HG02852 (cell line): ENCODE results near the gene PRDX2.
"Not testable (repeated sequence)": the region's sequence is repeated elsewhere in the genome, so short reads cannot be mapped to it uniquely, and the experiment has no call there.

Source experiments
- ATAC-seq: cut with Tn5 transposase; IDR thresholded peaks from one replicate; pipeline ENCODE4 v1.9.1; 2021; ENCODE audit warnings: mild to moderate bottlenecking, moderate library complexity; ENCODE audit not compliant: unreplicated experiment

The PRDX2 gene

DNA sequence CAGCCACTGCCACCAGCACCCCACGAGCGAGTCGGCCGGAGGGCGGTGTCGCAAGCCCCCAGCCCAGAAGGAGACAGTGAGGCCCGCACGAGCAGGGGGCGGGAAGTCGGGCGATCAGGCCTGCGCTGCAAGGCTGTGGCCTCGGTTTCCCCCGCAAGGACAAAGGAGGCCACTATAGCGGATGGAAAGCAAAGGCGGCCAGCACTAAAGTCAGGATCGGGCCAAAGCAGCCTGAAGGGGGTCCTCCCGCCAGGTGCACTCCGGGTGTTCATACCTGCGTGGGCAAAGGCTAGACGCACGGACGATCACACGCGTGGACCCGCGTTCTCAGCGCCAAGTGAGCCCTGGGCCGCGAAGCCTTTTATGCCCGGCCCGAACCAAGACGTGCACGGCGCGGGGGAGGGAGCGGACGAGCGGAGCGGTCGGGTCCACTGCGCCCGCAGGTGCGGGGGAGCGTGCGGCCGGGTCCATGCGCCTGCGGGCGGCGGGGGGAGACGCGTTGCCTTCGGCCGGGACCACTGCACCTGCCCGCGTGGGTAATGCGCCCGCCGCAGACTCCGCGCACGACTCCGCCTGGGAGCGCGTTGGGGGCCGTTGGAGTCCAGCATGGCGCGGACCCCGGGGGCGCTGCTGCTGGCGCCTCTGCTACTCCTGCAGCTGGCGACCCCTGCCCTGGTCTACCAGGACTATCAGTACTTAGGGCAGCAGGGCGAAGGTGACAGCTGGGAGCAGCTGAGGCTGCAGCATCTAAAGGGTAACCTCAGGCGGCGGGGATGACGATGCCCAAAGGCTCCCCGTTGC is at the start of gene PRDX2, which contains the start of gene THSD8:
PRDX2 (minus strand) TSS at position 335 of the 801 bp plus-strand sequence. CDS start 539 bp downstream, outside the sequence.
THSD8 (plus strand) TSS at position 604 of the 801 bp plus-strand sequence; CDS start at position 607, 3 bp downstream.
- ATAC-seq: no peak

DNA sequence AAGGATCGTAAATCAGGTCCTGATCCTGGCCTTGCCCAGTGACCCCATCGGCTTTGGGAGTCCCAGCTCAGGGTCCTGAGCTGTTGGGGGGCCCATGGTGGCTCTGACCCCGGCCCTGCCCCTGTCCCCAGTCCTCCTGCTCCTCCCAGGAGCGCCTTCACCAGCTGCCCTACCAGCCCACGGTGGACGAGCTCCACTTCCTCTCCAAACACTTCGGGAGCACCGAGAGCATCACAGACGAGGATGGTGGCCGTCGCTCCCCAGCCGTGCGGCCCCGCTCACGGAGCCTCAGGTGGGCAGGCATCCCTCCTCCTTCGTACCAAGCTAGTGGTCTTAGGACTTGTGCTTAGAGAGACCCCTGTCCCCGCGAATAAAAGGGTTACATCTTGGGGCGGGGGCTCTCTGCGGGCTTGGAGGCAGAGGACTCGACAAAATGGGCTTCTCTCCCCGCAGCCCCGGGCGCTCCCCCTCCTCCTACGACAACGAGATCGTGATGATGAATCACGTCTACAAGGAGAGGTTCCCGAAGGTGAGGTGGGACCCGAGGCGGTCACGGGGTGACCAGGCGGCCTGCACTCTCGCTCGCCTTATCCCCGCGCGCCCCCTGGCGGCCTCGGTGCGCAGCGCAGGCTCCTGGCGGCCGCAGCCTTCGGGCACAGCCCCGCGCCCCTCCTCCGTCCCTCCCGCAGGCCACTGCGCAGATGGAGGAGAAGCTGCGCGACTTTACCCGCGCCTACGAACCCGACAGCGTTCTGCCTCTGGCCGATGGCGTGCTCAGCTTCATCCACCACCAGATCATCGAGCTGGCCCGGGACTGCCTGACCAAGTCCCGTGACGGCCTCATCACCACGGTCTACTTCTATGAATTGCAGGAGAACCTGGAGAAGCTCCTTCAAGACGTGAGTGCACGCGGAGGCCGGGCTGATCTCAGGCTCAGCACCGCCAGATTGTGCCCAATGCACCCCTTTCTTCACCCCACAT is 45.8 kb upstream of the PRDX2 start:
- ATAC-seq: peak; percentile 43

DNA sequence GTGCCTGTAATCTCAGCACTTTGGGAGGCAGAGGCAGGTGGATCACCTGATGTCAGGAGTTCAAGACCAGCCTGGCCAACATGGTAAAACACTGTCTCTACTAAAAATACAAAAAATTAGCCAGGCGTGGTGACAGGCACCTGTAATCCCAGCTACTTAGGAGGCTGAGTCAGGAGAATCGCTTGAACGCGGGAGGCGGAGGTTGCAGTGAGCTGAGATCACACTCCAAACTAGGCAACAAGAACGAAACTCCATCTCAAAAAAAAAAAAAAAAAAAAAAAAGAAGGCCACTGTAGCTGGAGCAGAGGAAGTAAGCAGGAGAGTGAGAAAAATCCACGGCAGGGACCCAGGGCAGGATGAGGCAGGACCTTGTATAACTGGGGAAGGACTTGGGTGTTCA is 45.0 kb upstream of the PRDX2 start:
- ATAC-seq: not testable (repeated sequence)

DNA sequence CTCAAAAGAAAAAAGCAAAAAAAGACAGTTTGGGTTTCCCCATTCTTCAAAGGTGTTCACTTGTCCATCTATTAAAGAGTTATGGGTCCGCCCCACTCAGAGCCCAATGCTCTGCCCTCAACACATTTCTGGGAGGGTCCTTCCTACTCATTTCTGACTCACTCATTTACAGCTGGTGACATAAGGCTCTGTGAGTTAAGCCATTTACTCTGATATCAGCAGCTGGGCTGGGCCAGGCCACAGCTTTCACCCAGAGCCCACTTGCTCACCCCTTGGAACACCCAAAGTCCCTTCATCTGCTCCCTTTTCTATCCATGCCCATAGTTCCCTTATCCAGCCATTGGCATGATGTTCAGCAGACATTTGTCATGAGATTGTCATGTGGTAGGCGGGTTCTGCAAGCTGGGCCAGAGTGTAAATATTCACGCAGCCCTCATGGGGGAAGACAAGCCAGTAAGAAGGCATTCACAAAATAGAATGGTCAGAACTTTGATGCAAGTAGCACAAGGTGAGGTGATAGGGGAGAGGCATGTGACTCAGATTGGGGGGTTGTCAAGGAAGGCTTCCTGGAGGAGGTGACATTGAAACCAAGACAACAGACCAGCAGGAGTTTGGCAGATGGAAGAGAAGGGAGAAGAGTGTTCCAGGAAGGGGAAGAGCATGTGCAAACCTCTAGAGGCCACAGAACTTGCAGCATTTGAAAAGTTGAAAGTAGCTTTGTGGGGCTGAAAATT is 42.6 kb upstream of the PRDX2 start:
- ATAC-seq: no peak

DNA sequence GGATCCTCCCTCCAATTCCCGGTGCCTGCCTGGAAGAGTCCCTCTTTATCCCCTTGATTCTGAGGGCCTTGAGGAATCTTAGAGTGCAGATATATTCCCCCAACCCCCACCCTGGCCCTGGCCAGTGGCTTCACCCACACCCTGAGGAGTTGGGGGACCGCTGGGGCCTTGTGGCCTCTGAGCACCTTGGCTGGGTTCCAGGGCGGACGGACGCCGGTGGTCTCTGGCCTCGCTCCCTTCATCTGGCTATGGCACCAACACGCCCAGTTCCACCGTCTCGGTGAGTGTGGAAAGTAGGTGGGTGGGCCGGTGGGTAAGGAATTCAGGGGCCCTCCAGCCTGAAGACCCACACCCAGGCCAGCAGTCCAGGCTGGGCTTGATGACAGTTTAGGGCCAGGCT is 41.7 kb upstream of the PRDX2 start:
- ATAC-seq: no peak

DNA sequence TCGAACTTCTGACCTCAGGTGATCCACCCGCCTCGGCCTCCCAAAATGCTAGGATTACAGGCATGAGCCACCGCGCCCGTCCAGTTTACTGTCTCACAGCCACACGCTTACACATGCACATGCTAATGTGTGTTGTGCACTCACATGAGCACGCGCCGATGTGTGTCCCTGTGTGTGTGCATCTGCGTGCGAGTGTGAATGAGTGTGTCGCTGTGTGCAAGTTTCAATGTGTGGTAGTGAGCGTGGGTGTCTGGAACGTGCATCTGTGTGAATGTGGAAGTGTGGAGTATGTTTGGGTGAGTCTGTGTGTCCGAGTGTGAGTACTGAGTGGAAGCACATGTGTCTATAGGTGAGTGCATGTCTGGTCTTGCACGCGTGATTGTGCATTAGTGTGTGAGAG is 40.9 kb upstream of the PRDX2 start:
- ATAC-seq: no peak

DNA sequence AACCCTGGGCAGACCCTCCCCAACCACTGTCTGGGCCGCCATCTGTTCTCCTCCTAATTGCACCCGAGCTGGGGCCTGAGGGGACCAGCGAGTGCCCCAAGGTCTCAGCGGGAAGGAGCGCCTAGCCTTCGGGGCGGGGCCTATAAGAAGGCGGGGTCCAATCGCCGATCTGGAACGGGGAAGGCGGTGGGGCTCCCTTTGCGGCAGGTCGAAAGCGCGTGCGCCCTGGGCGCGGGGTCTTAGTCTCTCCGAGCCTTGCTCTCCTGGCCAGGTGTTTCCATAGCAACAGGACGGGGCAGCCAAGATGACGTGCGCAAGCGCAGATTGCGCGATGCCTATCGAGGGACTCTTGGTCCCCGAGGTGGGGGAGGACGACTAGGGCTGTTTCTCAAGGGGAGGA is 39.5 kb upstream of the PRDX2 start:
- no peak for ATAC-seq

DNA sequence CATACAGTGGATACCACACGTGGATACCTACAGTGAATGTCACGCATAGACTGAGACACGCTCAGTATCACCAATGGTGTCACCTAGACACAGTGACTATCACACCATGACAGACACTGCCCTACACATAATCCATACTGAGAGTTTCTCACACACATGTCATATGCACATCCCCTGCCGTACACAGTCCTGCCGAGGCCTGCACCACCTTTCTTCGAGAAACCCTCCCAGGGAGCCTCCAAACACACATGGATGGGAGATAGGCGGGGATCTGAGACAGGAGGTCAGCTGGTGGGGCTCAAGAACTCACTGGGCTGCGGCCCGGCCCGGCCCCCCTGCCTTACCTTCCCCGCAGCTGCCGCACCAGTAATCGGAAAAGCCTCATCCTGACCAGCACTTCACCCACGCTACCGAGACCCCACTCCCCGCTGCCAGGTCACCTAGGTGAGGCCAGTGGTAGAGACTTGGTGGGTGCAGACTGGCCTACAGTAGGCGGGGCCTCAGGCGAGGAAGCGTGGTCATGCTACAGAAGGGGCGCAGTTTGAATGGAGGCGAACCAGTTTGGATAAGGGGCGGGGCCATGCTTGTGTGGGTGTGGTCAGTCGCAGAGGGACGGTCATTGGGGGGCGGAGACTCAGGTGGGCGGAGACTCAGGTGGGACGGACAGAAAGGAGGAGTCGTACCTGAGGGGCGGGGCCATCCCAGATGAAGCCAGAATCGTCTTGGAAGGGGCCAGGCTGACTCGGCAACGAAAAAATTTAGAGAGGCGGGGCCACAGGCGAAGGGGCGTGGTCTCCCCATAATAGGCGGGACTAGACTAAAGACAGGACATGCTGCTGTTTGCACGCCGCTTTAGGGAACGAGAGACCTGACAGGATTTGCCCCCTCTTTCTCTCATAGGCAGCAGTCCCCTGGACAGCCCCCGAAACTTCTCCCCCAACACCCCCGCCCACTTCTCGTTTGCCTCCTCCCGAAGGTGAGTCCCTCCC is 38.8 kb upstream of the PRDX2 start:
- ATAC-seq: no peak

DNA sequence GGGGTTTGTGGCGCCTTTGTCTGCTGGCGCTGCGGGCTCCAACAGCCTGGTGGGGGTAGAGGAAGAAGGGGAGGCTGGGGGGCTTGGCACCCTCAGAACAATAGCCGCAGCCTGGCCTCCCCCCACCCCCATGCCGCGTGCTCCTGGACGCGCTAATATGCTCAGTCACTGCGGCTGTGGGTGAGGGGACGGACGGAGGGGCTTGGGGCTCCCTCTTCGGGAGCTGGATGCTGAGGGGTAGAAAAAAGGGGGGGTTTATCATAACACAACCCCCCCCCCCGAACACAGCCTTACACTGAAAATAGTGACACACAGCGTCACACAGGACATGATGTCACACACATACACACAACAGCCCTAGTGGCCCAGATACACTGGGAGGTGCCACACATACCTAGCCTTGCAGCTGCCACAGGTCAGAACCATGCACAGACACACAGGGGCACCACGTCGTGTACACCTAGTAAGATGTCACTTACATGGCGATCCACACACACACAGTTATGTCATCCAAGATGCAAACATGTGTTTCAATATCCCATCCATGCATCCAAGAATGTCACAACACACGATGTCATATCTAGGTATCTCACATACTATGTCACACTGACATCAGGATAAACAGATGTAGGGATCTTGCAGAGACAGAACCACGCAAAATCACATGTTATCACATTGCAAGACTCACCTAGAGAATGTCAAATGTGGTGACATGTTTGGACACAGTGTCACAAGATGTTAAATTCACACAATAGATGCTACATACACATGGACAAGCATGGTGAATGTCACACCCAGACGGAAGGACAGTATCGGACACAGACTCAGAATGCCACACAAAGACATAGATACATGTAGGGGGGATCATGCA is 37.5 kb upstream of the PRDX2 start:
- no peak for ATAC-seq

DNA sequence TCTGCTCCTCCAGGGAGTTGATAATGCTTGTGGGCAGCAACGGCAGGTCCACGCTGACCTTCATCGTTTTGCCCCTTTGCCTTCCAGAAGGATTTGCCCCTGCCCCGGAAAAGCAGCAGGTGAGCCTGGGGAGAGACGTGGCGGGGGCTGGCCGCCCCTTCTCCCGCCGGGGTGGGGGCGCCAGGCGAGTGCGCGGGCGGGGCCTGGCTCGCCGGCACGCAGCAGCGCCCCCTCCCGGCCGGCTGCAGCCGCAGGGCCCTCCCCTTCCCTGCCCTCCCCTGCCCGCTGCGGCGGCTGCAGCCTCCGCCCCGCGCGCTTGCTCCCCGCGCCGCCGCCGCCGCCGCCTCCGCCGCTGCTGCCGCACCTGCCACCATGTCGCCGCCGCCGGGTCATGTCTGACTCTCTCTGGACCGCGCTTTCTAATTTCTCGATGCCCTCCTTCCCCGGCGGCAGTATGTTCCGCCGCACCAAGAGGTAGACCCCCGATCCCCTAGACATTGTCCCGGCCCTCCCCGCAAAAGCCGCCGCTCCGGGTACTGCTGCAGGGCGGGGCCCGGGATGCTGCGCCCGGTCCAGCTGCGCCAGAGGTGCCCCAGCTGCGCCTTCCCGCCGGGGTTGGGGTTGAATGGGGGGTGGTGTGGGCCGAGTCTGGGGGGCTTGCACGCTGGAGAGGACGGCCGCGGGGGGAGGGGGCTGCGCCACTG is 36.7 kb upstream of the PRDX2 start, which contains the start of gene MAST1:
MAST1 (plus strand) TSS at position 334 of the 704 bp plus-strand sequence; CDS start at position 392, 58 bp downstream.
- ATAC-seq: no peak

DNA sequence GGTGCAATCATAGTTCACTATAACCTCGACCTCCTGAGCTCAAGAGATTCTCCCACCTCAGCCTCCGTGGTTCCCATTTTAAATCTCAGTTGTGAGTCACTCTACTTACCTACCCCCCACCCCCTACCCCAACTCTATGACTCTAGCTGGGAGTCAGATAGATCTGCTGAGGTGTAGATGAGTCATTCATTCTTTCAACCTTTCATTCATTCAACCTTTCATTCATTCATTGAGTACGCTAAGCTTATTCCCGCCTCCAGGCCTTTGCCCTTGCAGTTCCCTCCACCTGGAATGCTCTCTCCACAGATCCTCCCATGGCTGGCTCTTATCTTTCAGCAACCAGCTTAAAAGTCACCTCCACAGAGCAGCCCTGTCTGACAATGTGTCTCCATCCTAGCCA is 35.6 kb upstream of the PRDX2 start:
- no peak for ATAC-seq

DNA sequence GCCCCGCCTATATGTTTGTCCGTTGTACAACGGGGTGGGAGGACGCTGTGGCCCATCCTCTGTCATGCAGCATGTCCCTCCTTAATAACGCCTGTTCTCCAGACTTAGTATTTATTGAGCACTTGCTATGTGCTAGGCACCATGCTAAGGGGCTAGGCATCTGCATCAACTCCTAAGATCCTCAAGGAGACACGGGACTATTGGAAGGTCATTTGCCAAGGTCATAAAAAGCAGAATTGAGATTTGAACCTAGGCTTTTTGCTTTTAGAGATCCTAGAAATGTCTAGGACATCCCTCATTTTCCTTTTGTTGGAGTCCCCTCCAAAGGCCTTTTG is 34.9 kb upstream of the PRDX2 start:
- ATAC-seq: no peak

DNA sequence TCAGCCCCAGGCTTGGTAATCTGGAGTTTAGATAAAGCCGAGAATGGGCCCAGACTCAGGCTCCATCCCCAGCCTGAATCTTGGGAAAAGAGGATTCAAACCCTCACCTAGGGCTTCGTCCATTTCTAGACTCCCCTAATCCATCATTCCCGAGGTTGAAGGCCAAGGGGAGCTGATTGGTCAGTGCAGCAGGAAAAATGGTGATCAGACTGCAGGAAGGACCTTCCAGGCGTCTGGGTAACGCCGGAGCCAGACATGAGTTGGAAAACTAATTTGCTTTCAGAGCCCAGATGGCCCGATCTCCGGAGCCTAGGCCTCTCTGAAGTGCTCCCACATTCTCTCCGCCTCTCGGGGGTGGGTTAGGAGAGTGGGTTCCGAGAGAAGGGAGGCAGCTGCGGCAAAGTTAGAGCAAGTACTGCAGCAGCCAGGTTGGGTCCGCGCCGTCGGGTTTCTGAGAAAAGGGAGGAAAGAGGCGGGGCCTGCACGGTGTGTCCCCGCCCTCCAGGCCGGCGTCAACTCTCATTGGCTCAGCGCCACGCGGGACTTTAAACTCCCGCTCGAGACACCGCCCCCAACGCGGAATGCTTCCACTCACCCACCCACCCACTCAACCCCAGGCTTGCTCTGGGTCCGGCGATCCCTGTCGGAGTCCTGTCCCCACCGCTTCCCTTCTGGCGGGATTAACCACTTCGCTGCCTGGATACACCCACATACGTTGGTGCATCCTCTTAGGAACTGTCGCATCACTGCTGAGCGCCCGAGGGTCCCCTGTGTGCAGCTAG is 33.6 kb upstream of the PRDX2 start:
- no peak for ATAC-seq

DNA sequence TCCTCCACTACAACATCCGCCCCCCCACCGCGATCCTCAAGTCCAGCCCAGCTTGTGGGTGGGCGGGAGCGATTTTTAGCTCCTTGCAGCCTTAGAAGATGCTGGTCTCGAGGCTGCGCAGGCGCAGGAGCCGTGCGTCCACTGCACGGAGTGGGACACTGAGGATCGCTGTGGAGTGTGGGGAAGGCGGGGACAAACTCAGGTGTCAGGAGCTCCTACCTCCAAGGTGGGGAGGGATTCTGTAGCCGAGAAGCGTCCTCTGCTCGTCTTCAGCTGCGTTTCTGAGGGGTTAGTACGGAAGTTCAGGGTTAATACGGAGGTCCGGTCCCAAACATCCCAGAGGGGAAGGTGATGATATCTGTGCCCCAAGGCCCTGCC is 33.0 kb upstream of the PRDX2 start, which contains the start of gene RTBDN:
RTBDN (minus strand) TSS at position 14 of the 378 bp plus-strand sequence. CDS start 4,600 bp downstream, outside the sequence.
- ATAC-seq: no peak

DNA sequence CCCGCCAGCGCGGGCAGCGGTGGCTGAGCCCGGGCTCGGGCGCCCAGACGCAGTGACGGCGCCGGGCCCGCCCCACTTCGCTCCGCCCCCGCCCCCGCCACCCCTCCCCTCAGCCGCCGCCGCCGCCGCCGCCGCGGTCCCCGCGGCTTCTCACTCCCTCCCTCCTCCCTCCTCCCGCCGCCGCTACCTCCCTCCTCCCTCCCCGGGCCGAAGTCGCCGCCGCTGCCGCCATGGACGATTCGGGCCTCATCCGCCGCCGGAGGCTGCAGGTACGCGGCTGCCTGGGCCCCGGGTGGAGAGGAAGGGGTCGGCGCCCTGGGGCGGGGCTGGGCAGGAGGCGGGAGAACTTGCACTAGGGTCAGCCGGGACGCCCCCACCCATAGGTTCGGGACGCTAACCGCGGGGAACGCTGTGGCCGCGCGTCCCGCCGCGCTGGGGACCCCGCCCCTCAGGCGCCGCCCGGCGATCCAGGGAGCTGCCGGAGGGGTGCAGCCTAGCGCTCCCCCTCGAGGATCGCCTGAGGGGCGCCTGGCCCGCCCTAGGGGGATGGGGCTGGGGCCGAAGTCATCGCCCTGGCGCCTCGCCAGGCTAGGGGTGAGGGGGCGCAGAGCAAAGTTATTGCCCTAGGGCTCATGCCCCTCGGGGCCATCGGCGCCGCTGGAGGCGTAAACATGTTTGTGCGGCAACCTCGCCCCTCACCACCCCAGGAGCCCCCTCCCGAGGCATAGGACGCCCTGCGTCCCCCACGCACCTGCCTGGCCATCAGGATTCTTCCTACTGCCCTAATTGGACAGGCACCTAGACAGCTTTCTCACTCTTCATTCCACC is 32.4 kb upstream of the PRDX2 start:
- ATAC-seq: no peak

DNA sequence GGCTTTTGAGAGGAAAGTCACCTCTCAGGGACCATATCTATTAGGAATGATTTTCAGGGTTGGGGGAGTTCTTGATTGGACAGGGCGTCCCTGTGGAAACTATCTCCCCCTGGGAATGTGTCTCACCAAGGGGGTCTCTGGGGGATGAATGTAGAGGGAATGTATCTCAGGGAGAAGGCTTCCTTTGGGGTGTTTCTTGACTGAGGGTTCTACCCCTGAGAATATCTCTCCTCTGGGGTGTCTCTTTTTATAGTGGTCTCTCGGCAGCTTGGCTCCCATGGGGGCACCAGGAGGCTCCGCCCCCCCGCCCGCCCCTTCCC is 31.8 kb upstream of the PRDX2 start:
- no peak for ATAC-seq

DNA sequence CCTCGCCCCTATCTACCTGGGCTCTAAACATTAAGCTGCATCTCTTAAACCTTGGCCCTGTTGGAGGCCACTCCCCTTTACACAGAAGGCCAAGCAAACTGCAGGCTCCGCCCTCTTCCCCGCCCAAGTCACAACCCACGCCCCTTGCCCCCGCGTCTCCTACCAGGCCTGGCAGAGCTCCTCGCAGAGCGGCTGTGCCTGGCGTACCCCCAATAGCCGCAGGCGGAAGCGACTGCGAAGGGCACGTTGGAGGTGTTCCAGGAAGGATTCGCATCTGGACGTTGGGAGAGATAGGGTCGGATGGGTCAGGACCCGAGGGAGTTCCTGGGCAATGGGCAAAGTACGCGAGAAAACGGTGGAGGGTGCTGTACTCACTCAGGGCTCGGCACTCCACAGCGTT is 26.9 kb upstream of the PRDX2 start:
- no peak for ATAC-seq
